ENCODE results near the gene ZNRF1.

ZNRF1 gene

GRCh38 chr16:75110637-75111513 lies 112.1 kb downstream of the ZNRF1 start:
- H3K4me3 ChIP-seq, result peak overlapping the region; percentile 59
- TF ChIP-seq CTCF (IDR thresholded peaks at IDR 0.05), result peak; percentile 90
- H3K27ac ChIP-seq, result peak overlapping the region; percentile 64 to 89
- DNase-seq (ENCODE audit: low spot score), result peak; percentile 94

GRCh38 chr16:75111514-75111940 lies 112.7 kb downstream of the ZNRF1 start:
- no peak for TF ChIP-seq CTCF (IDR thresholded peaks at IDR 0.05)
- Histone ChIP-seq H3K27ac (peak overlapping the region; percentile 64 to 89), H3K4me3 (no peak overlapping the region)
- no peak for DNase-seq (ENCODE audit: low spot score)

GRCh38 chr16:75111961-75112733 lies 113.3 kb downstream of the ZNRF1 start:
- DNase-seq (ENCODE audit: low spot score), result no peak
- no peak for TF ChIP-seq CTCF (IDR thresholded peaks at IDR 0.05)
- no peak overlapping the region for H3K4me3 ChIP-seq
- H3K27ac ChIP-seq, result peak overlapping the region in 1 of 2 donors; percentile 89

- TF ChIP-seq CTCF (IDR thresholded peaks at IDR 0.05), result no peak
- Histone ChIP-seq H3K4me3 (no peak overlapping the region), H3K27ac (peak overlapping the region in 1 of 2 donors; percentile 89)
- DNase-seq (ENCODE audit: low spot score), result no peak
Observed at GRCh38 chr16:75112734-75113491, 114.1 kb downstream of the ZNRF1 start.

- H3K4me3 ChIP-seq, result no peak overlapping the region
- DNase-seq (ENCODE audit: low spot score), result no peak
- no peak for TF ChIP-seq CTCF (IDR thresholded peaks at IDR 0.05)
- H3K27ac ChIP-seq, result no peak overlapping the region
Observed at GRCh38 chr16:75113541-75114121, 114.8 kb downstream of the ZNRF1 start.

GRCh38 chr16:75114179-75114945 lies 115.5 kb downstream of the ZNRF1 start:
- no peak for DNase-seq (ENCODE audit: low spot score)

More at GRCh38 chr16:75114179-75114945, 115.5 kb downstream of the ZNRF1 start:
- TF ChIP-seq CTCF (IDR thresholded peaks at IDR 0.05), result no peak
- no peak overlapping the region for H3K4me3 ChIP-seq
- H3K27ac ChIP-seq, result no peak overlapping the region

Measured in coronary artery (tissue), 2 donors.